ENCODE data around the gene MRPS6. TPM values are rescaled to one million over a fixed set of nuclear protein-coding genes. Genes with fewer than 3 reads are reported as not detected.

MRPS6 gene
- total RNA-seq, 1 donor from 2014 or later = 76.7 TPM

- no peak for DNase-seq (ENCODE audit: low spot score, unreplicated experiment)
- peaks cover 24% of the 10 kb centered on the region for H3K36me3 Mint-ChIP-seq (ENCODE audit: insufficient read depth)
- peaks cover 2% of the 10 kb centered on the region for H3K9me3 Mint-ChIP-seq (ENCODE audit: low read depth)
Observed at GRCh38 chr21:34129901-34130715, 56.7 kb downstream of the MRPS6 start.

DNA sequence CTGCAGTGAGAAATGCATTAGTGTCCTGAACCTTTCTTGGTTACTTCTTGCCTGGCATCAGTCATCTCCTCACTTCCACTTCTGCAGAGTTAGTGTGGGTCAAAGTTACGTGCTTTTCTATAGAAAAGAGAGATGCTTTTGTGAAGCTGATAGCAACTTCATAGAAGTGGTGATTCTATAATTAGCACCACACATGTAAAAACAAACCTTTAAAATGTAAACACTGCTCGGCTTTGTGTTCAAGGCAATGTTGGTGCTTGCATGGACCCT lies 57.3 kb downstream of the MRPS6 start:
- H3K27me3 Mint-ChIP-seq = no peaks in the 10 kb centered on the region
- H3K9me3 Mint-ChIP-seq (ENCODE audit: low read depth) = peaks cover 2% of the 10 kb centered on the region
- DNase-seq (ENCODE audit: low spot score, unreplicated experiment) = no peak
- no peak overlapping the region for H3K27ac Mint-ChIP-seq
- H3K4me1 Mint-ChIP-seq (ENCODE audit: low read depth) = peaks cover 24% of the 10 kb centered on the region
- no peak overlapping the region for H3K4me3 Mint-ChIP-seq (ENCODE audit: low read depth)
- H3K36me3 Mint-ChIP-seq (ENCODE audit: insufficient read depth) = peaks cover 25% of the 10 kb centered on the region
- TF ChIP-seq, protein P1, sequence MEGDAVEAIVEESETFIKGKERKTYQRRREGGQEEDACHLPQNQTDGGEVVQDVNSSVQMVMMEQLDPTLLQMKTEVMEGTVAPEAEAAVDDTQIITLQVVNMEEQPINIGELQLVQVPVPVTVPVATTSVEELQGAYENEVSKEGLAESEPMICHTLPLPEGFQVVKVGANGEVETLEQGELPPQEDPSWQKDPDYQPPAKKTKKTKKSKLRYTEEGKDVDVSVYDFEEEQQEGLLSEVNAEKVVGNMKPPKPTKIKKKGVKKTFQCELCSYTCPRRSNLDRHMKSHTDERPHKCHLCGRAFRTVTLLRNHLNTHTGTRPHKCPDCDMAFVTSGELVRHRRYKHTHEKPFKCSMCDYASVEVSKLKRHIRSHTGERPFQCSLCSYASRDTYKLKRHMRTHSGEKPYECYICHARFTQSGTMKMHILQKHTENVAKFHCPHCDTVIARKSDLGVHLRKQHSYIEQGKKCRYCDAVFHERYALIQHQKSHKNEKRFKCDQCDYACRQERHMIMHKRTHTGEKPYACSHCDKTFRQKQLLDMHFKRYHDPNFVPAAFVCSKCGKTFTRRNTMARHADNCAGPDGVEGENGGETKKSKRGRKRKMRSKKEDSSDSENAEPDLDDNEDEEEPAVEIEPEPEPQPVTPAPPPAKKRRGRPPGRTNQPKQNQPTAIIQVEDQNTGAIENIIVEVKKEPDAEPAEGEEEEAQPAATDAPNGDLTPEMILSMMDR (IDR thresholded peaks at IDR 0.05; ENCODE audit: unreplicated experiment) = no peak

More at GRCh38 chr21:34129901-34130715, 56.7 kb downstream of the MRPS6 start:
- TF ChIP-seq, protein P1 (IDR thresholded peaks at IDR 0.05; ENCODE audit: unreplicated experiment) = no peak
- H3K4me1 Mint-ChIP-seq (ENCODE audit: low read depth) = peaks cover 24% of the 10 kb centered on the region
- no peak overlapping the region for H3K4me3 Mint-ChIP-seq (ENCODE audit: low read depth)
- H3K27ac Mint-ChIP-seq = peak overlapping the region; percentile 81
- H3K27me3 Mint-ChIP-seq = no peaks in the 10 kb centered on the region

- H3K9me3 Mint-ChIP-seq (ENCODE audit: low read depth) = peaks cover 2% of the 10 kb centered on the region
- TF ChIP-seq, protein P1 (IDR thresholded peaks at IDR 0.05; ENCODE audit: unreplicated experiment) = no peak
- peaks cover 22% of the 10 kb centered on the region for H3K4me1 Mint-ChIP-seq (ENCODE audit: low read depth)
- no peak for DNase-seq (ENCODE audit: low spot score, unreplicated experiment)
- H3K36me3 Mint-ChIP-seq (ENCODE audit: insufficient read depth) = peaks cover 28% of the 10 kb centered on the region
- no peak overlapping the region for H3K27ac Mint-ChIP-seq
- no peak overlapping the region for H3K4me3 Mint-ChIP-seq (ENCODE audit: low read depth)
- no peaks in the 10 kb centered on the region for H3K27me3 Mint-ChIP-seq
Observed at GRCh38 chr21:34131586-34131985, 58.2 kb downstream of the MRPS6 start.

- Mint-ChIP-seq H3K27ac (no peak overlapping the region), H3K4me3 (ENCODE audit: low read depth) (no peak overlapping the region), H3K9me3 (ENCODE audit: low read depth) (peaks cover 7% of the 10 kb centered on the region), H3K36me3 (ENCODE audit: insufficient read depth) (peaks cover 32% of the 10 kb centered on the region), H3K27me3 (no peaks in the 10 kb centered on the region), H3K4me1 (ENCODE audit: low read depth) (peaks cover 22% of the 10 kb centered on the region)
- DNase-seq (ENCODE audit: low spot score, unreplicated experiment) = no peak
- TF ChIP-seq, protein P1 (IDR thresholded peaks at IDR 0.05; ENCODE audit: unreplicated experiment) = no peak
Observed at GRCh38 chr21:34132202-34132601, 58.8 kb downstream of the MRPS6 start.

GRCh38 chr21:34132926-34133325 lies 59.5 kb downstream of the MRPS6 start:
- DNase-seq (ENCODE audit: low spot score, unreplicated experiment) = no peak
- Mint-ChIP-seq H3K4me1 (ENCODE audit: low read depth) (peaks cover 22% of the 10 kb centered on the region), H3K36me3 (ENCODE audit: insufficient read depth) (peaks cover 36% of the 10 kb centered on the region), H3K9me3 (ENCODE audit: low read depth) (peaks cover 10% of the 10 kb centered on the region), H3K27me3 (no peaks in the 10 kb centered on the region), H3K27ac (no peak overlapping the region), H3K4me3 (ENCODE audit: low read depth) (no peak overlapping the region)
- TF ChIP-seq, protein P1 (IDR thresholded peaks at IDR 0.05; ENCODE audit: unreplicated experiment) = no peak

Data from progenitor cell of endocrine pancreas (in vitro differentiated cells).